Keratinocyte (primary cell): Measurements from ENCODE around the gene ACKR3.

Experiments
- CTCF ChIP-seq, 3 experiments: IDR thresholded peaks in 1 of 3; conservative IDR thresholded peaks in 1 of 3; optimal IDR thresholded peaks in 1 of 3; 2 replicates in 2 of 3; 3 replicates in 1 of 3; pipeline versions ENCODE3 to v1.5.1; 2011; ENCODE audit warnings: low read length in 3 of 3, mild to moderate bottlenecking in 3 of 3, moderate library complexity in 2 of 3, control low read depth in 1 of 3, inconsistent platforms in 1 of 3; ENCODE audit not compliant: insufficient read depth in 2 of 3; ENCODE audit errors: extremely low read depth in 1 of 3
- EZH2 ChIP-seq: IDR thresholded peaks from one replicate; pipeline ENCODE4 v1.6.1; 2012; ENCODE audit warnings: inconsistent platforms, mild to moderate bottlenecking, low read length, moderate library complexity

- no peak for TF ChIP-seq CTCF (optimal IDR thresholded peaks at IDR 0.05 in 1 of 3, IDR thresholded peaks at IDR 0.05 in 1 of 3, conservative IDR thresholded peaks at IDR 0.05 in 1 of 3; ENCODE audit: extremely low read depth in 1 of 3, insufficient read depth in 2 of 3, low read length in 3 of 3)
- no peak for TF ChIP-seq EZH2
Observed at GRCh38 chr2:236557306-236558030, 12.2 kb upstream of the ACKR3 start.
